H1 (cell line): ENCODE data around the gene IL10RA. TPM values are rescaled to one million over a fixed set of nuclear protein-coding genes. Genes with fewer than 3 reads are reported as not detected.

ENCODE experiments used
- CTCF ChIA-PET: fragments of 300-600 bp; sonication (Branson Sonifier 250); formaldehyde crosslinking; loops from one replicate; lab custom pipeline; 2021; ENCODE audit not compliant: partially characterized antibody; lab: Charles Lee
- POLR2A ChIA-PET: fragments of 300-600 bp; sonication (Branson Sonifier 250); formaldehyde crosslinking; loops from one replicate; lab custom pipeline; 2021; ENCODE audit warnings: inconsistent platforms; ENCODE audit not compliant: partially characterized antibody; lab: Charles Lee
- DNase-seq, 2 experiments: peaks; one replicate each; pipeline versions ENCODE4 v3.0.0 to v3.0.0-alpha.2; 2010 to 2022; ENCODE audit warnings: low spot score in 2 of 2, low read depth in 1 of 2, mixed read lengths in 1 of 2
- FAIRE-seq: peaks from 2 replicates; lab custom pipeline; 2011; peaks lifted over from hg19 to GRCh38; lab: Jason Lieb, UNC
- H2AFZ ChIP-seq: 2 replicates; pipeline ENCODE4 v1.8.1; 2012; ENCODE audit warnings: low read length, inconsistent platforms
- H2AK5ac ChIP-seq: 2 replicates; pipeline ENCODE4 v1.6.1; 2013; ENCODE audit warnings: low read depth, low read length
- H2BK120ac ChIP-seq: replicated peaks from 2 replicates; pipeline ENCODE3; 2013; ENCODE audit warnings: low read depth, low read length, inconsistent platforms
- H2BK12ac ChIP-seq: 2 replicates; pipeline ENCODE4 v1.6.1; 2013; ENCODE audit warnings: low read depth, low read length
- H2BK15ac ChIP-seq: 2 replicates; pipeline ENCODE4 v1.6.1; 2013; ENCODE audit warnings: low read length
- H2BK20ac ChIP-seq: 2 replicates; pipeline ENCODE4 v1.6.1; 2013; ENCODE audit warnings: low read length
- H2BK5ac ChIP-seq: 2 replicates; pipeline ENCODE4 v1.6.1; 2013; ENCODE audit warnings: low read depth, low read length
- H3K14ac ChIP-seq: 2 replicates; pipeline ENCODE4 v1.6.1; 2013; ENCODE audit warnings: inconsistent platforms; ENCODE audit not compliant: insufficient read length
- H3K18ac ChIP-seq: 2 replicates; pipeline ENCODE4 v1.6.1; 2013; ENCODE audit warnings: low read length; ENCODE audit errors: extremely low read depth
- H3K23ac ChIP-seq: 2 replicates; pipeline ENCODE4 v1.6.1; 2013; ENCODE audit warnings: inconsistent platforms; ENCODE audit not compliant: insufficient read length
- H3K23me2 ChIP-seq: 2 replicates; pipeline ENCODE4 v1.6.1; 2013; ENCODE audit warnings: low read depth, low read length
- H3K27ac ChIP-seq: 2 replicates; pipeline ENCODE4 v1.6.1; 2011; ENCODE audit warnings: low read depth, low read length, inconsistent platforms
- H3K27me3 ChIP-seq, 4 experiments: replicated peaks in 1 of 4; 1 replicate in 1 of 4; 2 replicates in 3 of 4; pipeline versions ENCODE4 v1.6.1 to v1.8.1; 2011 to 2013; ENCODE audit warnings: low read length in 3 of 4, mild to moderate bottlenecking in 3 of 4, inconsistent platforms in 2 of 4, mixed read lengths in 2 of 4, moderate library complexity in 1 of 4; ENCODE audit not compliant: control insufficient read depth in 3 of 4, insufficient read depth in 3 of 4; ENCODE audit errors: extremely low read depth in 1 of 4
- H3K36me3 ChIP-seq, 4 experiments: 2 replicates each; pipeline versions ENCODE4 v1.6.1 to v1.8.1; 2011 to 2013; ENCODE audit warnings: mild to moderate bottlenecking in 4 of 4, low read length in 3 of 4, moderate library complexity in 2 of 4, control low read depth in 1 of 4, inconsistent platforms in 1 of 4; ENCODE audit not compliant: insufficient read depth in 4 of 4, control insufficient read depth in 2 of 4
- H3K4ac ChIP-seq: replicated peaks from 2 replicates; pipeline ENCODE3; 2013; ENCODE audit warnings: low read length, low read depth, mixed read lengths, inconsistent platforms; ENCODE audit not compliant: insufficient read length
- H3K4me1 ChIP-seq, 4 experiments: replicated peaks in 1 of 4; 1 replicate in 1 of 4; 2 replicates in 3 of 4; pipeline versions ENCODE4 v1.6.1 to v1.8.1; 2011 to 2013; ENCODE audit warnings: low read length in 3 of 4, inconsistent platforms in 2 of 4, mixed read lengths in 1 of 4; ENCODE audit not compliant: insufficient read depth in 4 of 4, control insufficient read depth in 3 of 4
- H3K4me2 ChIP-seq, 2 experiments: 2 replicates each; pipeline versions ENCODE4 v1.6.1 to v1.8.1; 2011 to 2013; ENCODE audit warnings: low read depth in 2 of 2, low read length in 2 of 2, control low read depth in 1 of 2, inconsistent platforms in 1 of 2, mild to moderate bottlenecking in 1 of 2; ENCODE audit not compliant: insufficient read depth in 1 of 2
- H3K4me3 ChIP-seq, 4 experiments: fragments of 200-600, 300-600 bp in 1 of 4; sonication (generic), shearing (Covaris generic), sonication (Bioruptor Twin) in 1 of 4; 2 replicates each; pipeline versions ENCODE4 v1.5.1 to v1.8.1; 2011 to 2016; ENCODE audit warnings: low read length in 4 of 4, low read depth in 3 of 4, control low read depth in 2 of 4, inconsistent platforms in 2 of 4, mild to moderate bottlenecking in 2 of 4, mixed read lengths in 1 of 4, moderate library complexity in 1 of 4; ENCODE audit not compliant: insufficient read depth in 2 of 4; ENCODE audit errors: extremely low read depth in 1 of 4
- H3K56ac ChIP-seq: replicated peaks from 2 replicates; pipeline ENCODE3; 2013; ENCODE audit warnings: low read depth, mild to moderate bottlenecking, mixed read lengths, low read length, inconsistent platforms; ENCODE audit not compliant: insufficient read length
- H3K79me1 ChIP-seq: 2 replicates; pipeline ENCODE4 v1.6.1; 2013; ENCODE audit warnings: low read depth, low read length, control low read depth
- H3K79me2 ChIP-seq, 2 experiments: 2 replicates each; pipeline versions ENCODE4 v1.6.1 to v1.8.1; 2012 to 2013; ENCODE audit warnings: low read length in 2 of 2, mild to moderate bottlenecking in 2 of 2, inconsistent platforms in 1 of 2; ENCODE audit not compliant: insufficient read depth in 2 of 2, control insufficient read depth in 1 of 2
- H3K9ac ChIP-seq, 4 experiments: replicated peaks in 1 of 4; 1 replicate in 1 of 4; 2 replicates in 3 of 4; pipeline versions ENCODE4 v1.6.1 to v1.8.1; 2011 to 2013; ENCODE audit warnings: low read depth in 3 of 4, low read length in 3 of 4, control low read depth in 2 of 4, mild to moderate bottlenecking in 2 of 4, moderate library complexity in 2 of 4, inconsistent platforms in 1 of 4; ENCODE audit errors: extremely low read depth in 1 of 4
- H3K9me3 ChIP-seq, 2 experiments: 2 replicates each; pipeline versions ENCODE4 v1.6.1 to v1.8.1; 2012 to 2013; ENCODE audit warnings: mild to moderate bottlenecking in 2 of 2, moderate library complexity in 2 of 2, control low read depth in 1 of 2, inconsistent platforms in 1 of 2, low read depth in 1 of 2, low read length in 1 of 2, mixed read lengths in 1 of 2; ENCODE audit not compliant: insufficient read depth in 2 of 2
- H4K20me1 ChIP-seq, 2 experiments: replicated peaks in 1 of 2; 2 replicates each; pipeline versions ENCODE3 to v1.8.1; 2011 to 2013; ENCODE audit warnings: inconsistent platforms in 2 of 2, low read length in 2 of 2, mild to moderate bottlenecking in 1 of 2; ENCODE audit not compliant: insufficient read depth in 2 of 2, control insufficient read depth in 1 of 2
- H4K5ac ChIP-seq: 2 replicates; pipeline ENCODE4 v1.6.1; 2013; ENCODE audit warnings: low read length, low read depth, mixed read lengths, inconsistent platforms; ENCODE audit not compliant: insufficient read length
- H4K8ac ChIP-seq: 2 replicates; pipeline ENCODE4 v1.8.0; 2013; ENCODE audit warnings: mild to moderate bottlenecking, moderate library complexity, low read length, inconsistent platforms; ENCODE audit not compliant: insufficient read depth; ENCODE audit errors: extremely low read depth
- H4K91ac ChIP-seq: replicated peaks from 2 replicates; pipeline ENCODE3; 2013; ENCODE audit warnings: low read length, mixed read lengths, inconsistent platforms; ENCODE audit not compliant: insufficient read length
- USF2 ChIP-seq: IDR thresholded peaks from 2 replicates; pipeline ENCODE4 v1.6.1; 2011; ENCODE audit warnings: low read length, improper control_type of control experiment
- WGBS, 2 experiments: shearing (Covaris generic) in 1 of 2; methylation state at CpG; one replicate each; pipeline versions ENCODE4 v1.1.6 to v1.1.7; 2013 to 2015; ENCODE audit warnings: low lambda C conversion rate in 2 of 2, mixed read lengths in 2 of 2, inconsistent platforms in 1 of 2, low coverage in 1 of 2, missing lambda C conversion rate in 1 of 2; ENCODE audit not compliant: insufficient replicate concordance in 2 of 2, insufficient coverage in 1 of 2, insufficient read length in 1 of 2; ENCODE audit errors: extremely low coverage in 1 of 2, missing lambda C conversion rate in 1 of 2; 5-methylcytosine and 5-hydroxymethylcytosine counted together
- polyA plus RNA-seq, 7 experiments: library from polyadenylated mRNA; depleted of rRNA in 3 of 7; stranded (reverse) in 5 of 7; unstranded in 2 of 7; fragments of >200 nt in 5 of 7; fragments of 200-250 nt in 2 of 7; gene quantifications; 1 replicate in 5 of 7; 2 replicates in 1 of 7; 4 replicates in 1 of 7; pipeline versions ENCODE4 v1.2.1 to v1.2.3, GENCODE V29; 2011 to 2013; ENCODE audit warnings: missing spikeins in 2 of 7, mixed read lengths in 2 of 7
- total RNA-seq: library from RNA; stranded (reverse); fragmentation: NEBNext Ultra II Directional; extraction: Animal tissue kit (Norgen Biotek cat#: 25700); gene quantifications from 2 replicates; pipeline ENCODE4 v1.2.1, GENCODE V29; 2021

Gene IL10RA
- total and polyA plus RNA-seq, 2 of the 8 experiments (the other 6 are each of a cell fraction or from before 2014, with no cell fraction given), result 0.05 to 0.11 TPM

GRCh38 chr11:117980280-117980679 lies 5.9 kb upstream of the IL10RA start:
- no peak overlapping the region for H3K4me3 ChIP-seq
- no peaks in the 10 kb centered on the region for H3K36me3 ChIP-seq
- no peaks in the 10 kb centered on the region for H3K79me1 ChIP-seq
- TF ChIP-seq USF2, result no peak

More at GRCh38 chr11:117980280-117980679, 5.9 kb upstream of the IL10RA start:
- Histone ChIP-seq H4K91ac (no peak overlapping the region), H3K27ac (no peak overlapping the region), H3K27me3 (peaks cover 0 to 3% (median under 1%) of the 10 kb centered on the region in 4 experiments; a peak in 4 of 7 replicates), H3K9ac (no peak overlapping the region), H3K14ac (no peak overlapping the region), H3K23ac (no peak overlapping the region), H3K18ac (no peak overlapping the region), H3K4me1 (no peaks in the 10 kb centered on the region), H2BK5ac (no peak overlapping the region), H2AFZ (no peak overlapping the region), H2BK120ac (no peak overlapping the region), H3K79me2 (no peaks in the 10 kb centered on the region), H4K5ac (no peak overlapping the region), H4K20me1 (no peaks in the 10 kb centered on the region), H3K4me2 (no peak overlapping the region), H2BK15ac (no peak overlapping the region), H4K8ac (no peak overlapping the region), H2BK20ac (no peak overlapping the region), H2AK5ac (no peak overlapping the region), H3K56ac (no peak overlapping the region), H3K9me3 (no peaks in the 10 kb centered on the region), H3K23me2 (no peaks in the 10 kb centered on the region), H2BK12ac (no peak overlapping the region), H3K4ac (no peak overlapping the region)
- CTCF ChIA-PET, result interaction anchor here (0.6 to 1.7 kb wide), 6 partner anchors 21 to 191 kb away, joined by 3 to 5 read pairs (median 4); no protein-coding TSS in a partner anchor
- WGBS, 2 experiments, result 33% methylated on average over 2 of the region's 2 CpGs; no CpG with 5 or more reads in 1 of the 2 experiments
- POLR2A ChIA-PET, result interaction anchor here (0.5 kb wide), 1 partner anchor 234 kb away, joined by 3 read pairs; no protein-coding TSS in a partner anchor
- DNase-seq (peak in 1 of 2 experiments; percentile 7), FAIRE-seq (no peak)
